NCI-H146 treated with DMSO at 0.1 percent for 48 hours (cell line): ENCODE measurements around the gene FETUB.
"Not testable (repeated sequence)": the region's sequence is repeated elsewhere in the genome, so short reads cannot be mapped to it uniquely, and the experiment has no call there.

ENCODE experiments used
- DNase-seq: peaks from one replicate; lab custom pipeline; 2025; ENCODE audit not compliant: unreplicated experiment; lab: John Stamatoyannopoulos, UW

Gene FETUB

GRCh38 chr3:186671051-186671450 lies 30.9 kb downstream of the FETUB start:
- DNase-seq, result no peak

- no peak for DNase-seq
Observed at GRCh38 chr3:186678604-186679003, 38.4 kb downstream of the FETUB start.

GRCh38 chr3:186679151-186679550 lies 39.0 kb downstream of the FETUB start:
- no peak for DNase-seq

GRCh38 chr3:186680869-186681268 lies 40.7 kb downstream of the FETUB start:
- no peak for DNase-seq

- DNase-seq, result no peak
Observed at GRCh38 chr3:186682812-186683211, 42.6 kb downstream of the FETUB start.

GRCh38 chr3:186683979-186684378 lies 43.8 kb downstream of the FETUB start:
- DNase-seq, result no peak

GRCh38 chr3:186686475-186686874 lies 46.3 kb downstream of the FETUB start:
- DNase-seq, result not testable (repeated sequence)

GRCh38 chr3:186687120-186687651 lies 47.0 kb downstream of the FETUB start:
- DNase-seq, result no peak

GRCh38 chr3:186690304-186690703 lies 50.1 kb downstream of the FETUB start:
- DNase-seq, result not testable (repeated sequence)

GRCh38 chr3:186691676-186692075 lies 51.5 kb downstream of the FETUB start:
- no peak for DNase-seq

GRCh38 chr3:186693843-186694242 lies 53.6 kb downstream of the FETUB start:
- DNase-seq, result no peak

- DNase-seq, result no peak
Observed at GRCh38 chr3:186694288-186695032, 54.3 kb downstream of the FETUB start.

GRCh38 chr3:186696522-186696921 lies 56.3 kb downstream of the FETUB start:
- no peak for DNase-seq

- DNase-seq, result no peak
Observed at GRCh38 chr3:186697510-186697909, 57.3 kb downstream of the FETUB start.

- DNase-seq, result no peak
Observed at GRCh38 chr3:186700267-186700666, 60.1 kb downstream of the FETUB start.

- DNase-seq, result not testable (repeated sequence)
Observed at GRCh38 chr3:186702451-186702850, 62.3 kb downstream of the FETUB start.
